ENCODE data around the gene SMAD6.
A peak's percentile ranks its signal among the peaks of the same experiment; 100 is the strongest.
"Not testable (repeated sequence)": the region's sequence is repeated elsewhere in the genome, so short reads cannot be mapped to it uniquely, and the experiment has no call there.

Gene SMAD6

DNA sequence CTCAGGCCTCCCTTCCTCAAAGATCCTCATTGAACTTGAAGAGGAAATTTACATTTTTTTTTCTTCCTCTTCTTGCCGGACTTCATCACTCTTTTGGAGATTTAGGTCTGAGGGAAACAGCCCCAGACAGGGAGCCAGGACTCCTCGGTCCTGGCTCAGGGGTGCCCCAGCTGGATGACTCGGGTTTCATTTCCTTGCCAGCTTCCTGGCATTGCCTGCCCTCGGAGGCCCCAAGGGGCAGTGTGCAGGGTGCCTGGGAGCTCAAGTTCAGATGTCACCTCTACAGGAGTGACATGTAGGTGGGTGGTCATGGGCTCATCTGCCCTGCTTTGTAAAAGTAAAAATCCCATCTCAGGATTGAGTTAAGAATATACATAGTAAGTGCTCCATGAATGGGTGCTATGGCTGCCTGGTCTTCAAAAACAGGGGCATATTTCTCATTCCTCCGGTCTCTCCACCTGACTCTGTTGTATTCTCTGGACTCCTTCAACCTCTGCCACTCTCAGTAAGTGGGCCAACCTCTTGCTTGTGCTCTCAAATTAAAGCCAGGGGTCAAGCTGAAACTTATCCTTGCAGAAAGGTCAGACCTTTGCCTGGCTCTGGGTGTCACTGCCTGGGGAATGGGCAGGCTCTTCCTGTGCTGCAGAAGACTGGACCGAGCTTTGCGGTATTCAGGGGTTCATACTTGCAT lies 51.8 kb downstream of the SMAD6 start:
- FAIRE-seq (no peak), DNase-seq (ENCODE audit: insufficient read length, low spot score) (no peak)

DNA sequence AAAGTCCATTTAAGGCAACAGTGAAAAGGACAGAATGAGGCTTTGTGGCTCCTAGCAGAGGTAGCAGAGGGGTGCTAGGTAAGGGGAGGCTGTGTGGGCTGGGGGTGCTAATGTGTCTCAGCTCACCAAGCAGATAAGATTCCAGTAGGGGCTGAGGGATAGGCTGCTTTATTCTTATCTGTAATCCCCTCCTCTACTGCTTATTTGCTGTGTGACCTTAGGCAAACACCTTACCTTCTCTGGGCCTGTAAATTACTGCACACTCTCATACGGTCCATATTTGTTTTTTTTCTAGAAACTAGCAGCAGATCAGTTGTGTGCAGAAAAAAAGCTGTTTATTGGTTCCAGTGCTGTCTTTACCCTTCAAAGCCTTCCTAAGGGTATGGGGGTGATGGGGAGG lies 52.8 kb downstream of the SMAD6 start:
- no peak for FAIRE-seq

DNA sequence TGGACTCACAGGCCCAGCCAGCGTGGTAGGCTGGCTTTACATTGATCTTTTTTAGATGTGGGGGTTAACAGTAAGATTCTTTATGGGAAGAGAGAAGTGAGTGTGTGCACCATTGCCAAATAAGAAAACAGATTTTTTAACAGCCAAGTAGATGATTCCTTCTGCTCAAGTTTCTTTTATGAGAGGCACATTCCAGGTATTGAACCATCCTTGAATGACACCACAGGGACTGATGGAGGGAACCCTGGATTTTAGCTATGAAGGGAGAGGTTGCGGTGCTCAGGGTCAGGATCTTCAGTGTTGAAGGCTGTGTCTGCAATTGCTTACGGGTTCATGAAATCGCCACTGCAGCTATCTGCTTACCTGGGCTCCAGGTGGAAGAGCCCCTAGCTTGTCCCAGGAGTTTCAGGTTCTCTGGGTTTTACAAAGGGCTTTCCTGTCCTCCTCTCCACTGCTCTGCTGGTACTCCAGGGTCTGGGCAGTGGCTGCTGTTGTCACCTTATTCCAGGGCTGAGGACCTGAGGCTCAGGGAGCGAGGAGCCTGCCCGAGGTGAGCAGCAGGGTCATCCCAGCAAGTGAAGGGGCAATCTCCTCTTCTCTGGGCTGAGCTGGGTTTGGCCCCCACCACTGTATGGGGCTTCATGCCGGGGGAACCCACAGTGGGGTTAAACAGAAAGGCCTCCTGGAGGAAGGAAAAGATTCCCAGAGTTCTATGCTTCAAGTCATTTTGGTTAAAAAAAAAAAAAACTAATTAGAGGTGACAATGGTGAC lies 53.4 kb downstream of the SMAD6 start:
- no peak for FAIRE-seq
- no peak for DNase-seq (ENCODE audit: insufficient read length, low spot score)

More for the DNA sequence above, 52.8 kb downstream of the SMAD6 start:
- DNase-seq (ENCODE audit: insufficient read length, low spot score): no peak

DNA sequence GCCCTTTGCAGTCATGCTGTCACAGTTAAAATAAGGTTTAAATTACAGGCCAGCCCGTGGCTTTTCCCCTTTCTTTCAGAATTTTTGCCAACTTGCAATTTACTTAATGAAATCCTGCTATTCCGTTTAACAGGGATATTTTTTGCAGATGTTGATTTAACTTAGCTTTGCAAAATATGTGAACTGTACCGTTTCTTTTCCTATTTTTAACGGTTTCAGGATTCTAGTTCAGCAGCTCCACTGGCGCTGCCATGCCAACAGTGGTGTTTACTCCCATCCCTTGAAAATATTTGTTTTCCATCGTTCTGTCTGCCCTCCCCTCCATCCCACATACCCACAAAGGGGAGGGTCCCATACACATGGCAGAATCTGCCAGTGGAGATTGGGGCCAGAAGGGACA lies 54.3 kb downstream of the SMAD6 start:
- DNase-seq (ENCODE audit: insufficient read length, low spot score) (no peak), FAIRE-seq (no peak)

DNA sequence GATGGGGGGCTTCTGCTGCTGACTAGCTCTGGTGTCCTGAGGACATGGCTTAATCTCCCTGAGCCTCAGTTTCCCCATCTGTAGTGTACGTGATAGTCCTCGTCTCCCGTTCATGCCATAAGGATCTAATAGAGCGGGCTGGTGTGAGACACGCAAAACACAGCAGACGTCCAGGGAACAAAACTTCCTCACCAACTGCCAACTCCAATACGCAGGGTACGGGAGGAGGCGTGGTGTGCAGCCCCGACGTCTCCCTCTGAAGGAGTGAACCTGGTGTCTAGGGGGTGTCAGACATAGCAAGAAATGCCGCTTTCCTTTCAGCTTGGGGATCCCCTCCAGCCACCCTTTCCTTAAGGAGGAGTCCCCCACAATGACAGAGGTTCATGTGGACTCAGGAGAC lies 55.0 kb downstream of the SMAD6 start:
- FAIRE-seq (no peak), DNase-seq (ENCODE audit: insufficient read length, low spot score) (no peak)

DNA sequence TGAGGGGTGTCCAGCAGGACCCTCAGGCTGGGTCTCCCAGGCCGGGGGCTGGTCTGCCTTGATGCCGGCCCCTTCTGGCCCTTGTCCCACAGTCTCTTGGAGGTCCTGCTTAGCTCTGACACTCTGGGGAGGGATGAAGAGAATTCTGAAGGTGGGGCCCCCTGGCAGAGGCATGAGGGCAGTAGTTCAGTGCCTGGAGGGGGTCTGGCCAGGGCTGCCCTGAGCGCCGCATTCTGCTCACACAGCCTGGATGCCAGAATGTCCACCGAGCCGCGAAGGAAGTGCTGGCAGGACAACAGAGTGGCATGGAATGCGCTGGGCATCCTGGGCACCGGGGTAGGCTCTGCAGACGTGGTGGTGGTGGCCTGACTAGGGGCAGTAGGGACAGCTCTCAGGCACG lies 55.5 kb downstream of the SMAD6 start:
- FAIRE-seq: no peak
- no peak for DNase-seq (ENCODE audit: insufficient read length, low spot score)

DNA sequence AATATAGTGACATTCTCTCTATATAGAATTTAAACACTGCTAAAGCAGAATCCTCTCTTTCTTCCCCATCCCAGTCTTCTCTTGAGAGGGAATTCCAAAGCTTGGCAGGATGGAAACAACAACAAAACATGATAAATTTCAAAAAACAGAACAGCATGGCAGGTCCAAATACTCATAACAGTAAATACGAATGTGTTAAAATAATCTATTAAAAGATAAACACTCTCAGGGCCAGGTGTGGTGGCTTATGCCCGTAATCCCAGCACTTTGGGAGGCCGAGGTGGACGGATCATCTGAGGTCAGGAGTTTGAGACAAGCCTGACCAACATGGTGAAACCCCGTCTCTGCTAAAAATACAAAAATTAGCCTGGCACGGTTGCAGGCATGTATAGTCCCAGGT lies 56.2 kb downstream of the SMAD6 start:
- FAIRE-seq; DNase-seq (ENCODE audit: insufficient read length, low spot score): not testable (repeated sequence)

DNA sequence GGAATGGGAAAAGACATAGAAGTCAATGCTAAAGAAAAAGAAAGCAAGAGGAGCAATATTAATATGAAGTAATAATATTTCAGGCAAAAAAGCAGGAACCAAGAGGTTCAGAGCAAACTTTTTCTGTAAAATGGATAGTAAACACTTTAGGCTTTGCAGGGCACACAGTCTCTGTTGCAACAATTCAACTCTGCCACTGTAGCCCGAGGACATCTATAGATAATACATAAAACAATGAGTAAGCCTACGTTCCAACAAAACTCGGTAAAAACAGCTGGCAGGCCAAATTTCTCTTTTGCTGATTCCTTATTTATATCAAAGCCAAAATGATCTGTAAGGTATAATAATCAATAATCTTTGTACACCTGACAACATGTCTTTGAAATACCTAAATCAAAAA lies 56.8 kb downstream of the SMAD6 start:
- DNase-seq (ENCODE audit: insufficient read length, low spot score) (no peak), FAIRE-seq (no peak)

DNA sequence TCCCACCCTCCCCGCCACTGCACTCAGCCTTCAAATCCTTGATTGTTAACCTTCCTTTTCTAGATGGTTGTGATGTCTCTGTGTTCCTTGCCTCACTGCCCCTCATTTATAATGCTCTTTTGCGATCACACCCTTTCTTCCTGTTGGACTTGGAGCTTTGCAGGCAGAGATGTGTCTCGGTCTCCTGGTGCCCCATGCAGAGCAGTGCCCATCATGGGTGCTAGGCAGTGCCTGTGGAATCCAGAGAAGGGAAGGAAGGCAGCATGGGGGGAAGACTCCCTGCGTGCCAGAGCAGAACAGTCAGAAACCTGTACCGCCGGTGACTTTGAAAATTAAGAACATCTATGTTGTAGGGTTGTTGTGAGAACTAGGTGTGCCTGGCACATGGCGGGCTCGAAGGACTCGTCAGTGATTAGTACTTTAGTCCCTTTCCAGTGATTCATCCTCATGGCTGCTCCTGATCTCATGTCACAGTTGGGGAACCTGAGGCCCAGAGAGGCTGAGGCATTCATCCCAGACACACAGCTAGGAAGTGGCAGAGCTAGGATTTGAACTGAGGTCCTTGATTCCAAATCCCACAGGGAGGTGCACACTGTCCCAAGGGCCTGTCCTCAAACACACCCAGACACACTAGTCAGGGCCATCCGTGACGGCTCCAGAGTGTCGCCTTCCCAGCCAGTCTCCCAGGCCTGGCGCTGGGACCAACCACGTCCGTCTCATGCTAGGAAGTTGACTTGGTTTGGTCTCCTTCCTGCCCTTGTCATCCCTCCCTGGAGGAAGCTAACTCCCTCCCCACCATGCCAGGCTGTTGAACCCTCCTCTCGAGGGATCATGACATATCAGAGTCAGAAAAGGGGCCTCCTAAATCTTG lies 58.3 kb downstream of the SMAD6 start:
- DNase-seq (ENCODE audit: insufficient read length, low spot score) (no peak), FAIRE-seq (no peak)

DNA sequence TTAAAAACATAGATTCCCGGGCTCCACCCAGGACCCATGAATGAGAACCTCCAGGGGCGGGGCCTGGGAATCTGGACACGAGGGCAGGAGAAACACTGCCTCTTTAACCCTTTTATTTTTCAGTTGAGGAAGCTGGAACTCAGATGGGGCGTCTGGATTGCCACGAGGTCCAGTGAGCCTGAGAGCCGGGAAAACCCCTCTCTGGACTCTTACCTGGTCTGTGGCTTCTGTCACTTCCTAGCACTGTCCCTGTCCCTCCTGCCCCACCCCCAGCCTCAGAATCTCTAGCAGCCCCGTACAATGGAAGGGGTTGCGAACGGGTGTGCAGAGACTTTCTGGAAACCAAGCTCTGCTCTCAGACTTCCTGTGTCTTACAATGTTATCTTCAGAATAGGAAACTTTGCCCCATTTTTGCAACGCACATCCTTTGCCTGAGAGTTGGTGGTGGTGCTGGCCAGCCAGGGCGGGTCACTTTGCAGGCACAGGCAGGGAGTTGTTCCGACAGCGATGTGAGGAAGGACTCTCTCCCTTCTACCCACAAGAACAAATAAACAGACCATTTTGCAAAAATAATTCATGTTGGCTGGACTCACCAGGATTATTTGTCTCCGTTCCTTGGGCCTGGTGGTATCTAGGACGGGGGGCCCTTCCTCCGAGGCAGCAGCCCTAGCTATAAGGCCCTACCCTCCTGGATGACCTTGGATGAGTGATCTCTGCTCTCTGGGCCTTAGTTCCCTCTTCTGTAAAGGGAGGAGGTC lies 59.1 kb downstream of the SMAD6 start:
- DNase-seq (ENCODE audit: insufficient read length, low spot score) (no peak), FAIRE-seq (no peak)

DNA sequence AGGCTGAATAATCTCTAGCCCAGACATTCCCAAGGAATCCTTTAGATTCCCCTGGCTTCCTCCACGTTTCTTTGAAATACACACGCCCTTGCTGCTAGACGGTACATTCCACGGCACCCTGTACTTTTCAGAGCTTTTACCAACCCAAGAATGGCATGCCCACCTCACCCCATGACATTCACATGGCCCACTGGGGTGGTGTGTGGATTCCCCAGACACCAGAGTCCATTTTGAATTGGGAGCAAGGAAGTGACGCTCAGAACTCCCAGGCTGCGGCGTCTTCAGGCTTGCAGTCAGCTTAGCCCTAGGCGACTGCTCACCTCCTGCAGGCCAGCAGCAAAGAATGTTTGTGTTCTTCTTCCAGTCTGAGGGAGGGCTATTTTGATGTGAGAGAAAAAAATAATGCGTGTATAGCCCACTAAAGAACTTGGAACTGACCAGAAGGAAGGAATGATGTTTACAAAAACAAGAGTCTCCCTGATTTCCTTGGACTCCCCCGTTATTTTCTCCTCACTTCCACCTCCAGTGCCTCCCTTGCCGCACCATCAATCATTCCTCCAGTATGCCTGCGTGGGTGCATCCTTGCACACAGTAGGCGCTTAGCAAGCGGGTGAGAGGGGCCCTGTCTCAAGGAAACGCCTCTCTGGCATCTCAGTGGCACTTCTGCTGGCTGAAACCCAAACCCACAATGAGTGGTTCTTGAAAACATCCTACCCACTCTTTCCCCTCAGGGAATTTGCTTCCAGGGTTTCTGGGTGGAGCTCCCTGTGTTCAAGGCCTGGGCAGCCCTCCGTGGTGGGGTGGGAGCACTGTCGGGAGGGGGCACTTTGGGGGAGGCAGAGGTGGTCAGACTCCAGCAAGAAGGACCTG lies 59.9 kb downstream of the SMAD6 start:
- FAIRE-seq (no peak), DNase-seq (ENCODE audit: insufficient read length, low spot score) (no peak)

DNA sequence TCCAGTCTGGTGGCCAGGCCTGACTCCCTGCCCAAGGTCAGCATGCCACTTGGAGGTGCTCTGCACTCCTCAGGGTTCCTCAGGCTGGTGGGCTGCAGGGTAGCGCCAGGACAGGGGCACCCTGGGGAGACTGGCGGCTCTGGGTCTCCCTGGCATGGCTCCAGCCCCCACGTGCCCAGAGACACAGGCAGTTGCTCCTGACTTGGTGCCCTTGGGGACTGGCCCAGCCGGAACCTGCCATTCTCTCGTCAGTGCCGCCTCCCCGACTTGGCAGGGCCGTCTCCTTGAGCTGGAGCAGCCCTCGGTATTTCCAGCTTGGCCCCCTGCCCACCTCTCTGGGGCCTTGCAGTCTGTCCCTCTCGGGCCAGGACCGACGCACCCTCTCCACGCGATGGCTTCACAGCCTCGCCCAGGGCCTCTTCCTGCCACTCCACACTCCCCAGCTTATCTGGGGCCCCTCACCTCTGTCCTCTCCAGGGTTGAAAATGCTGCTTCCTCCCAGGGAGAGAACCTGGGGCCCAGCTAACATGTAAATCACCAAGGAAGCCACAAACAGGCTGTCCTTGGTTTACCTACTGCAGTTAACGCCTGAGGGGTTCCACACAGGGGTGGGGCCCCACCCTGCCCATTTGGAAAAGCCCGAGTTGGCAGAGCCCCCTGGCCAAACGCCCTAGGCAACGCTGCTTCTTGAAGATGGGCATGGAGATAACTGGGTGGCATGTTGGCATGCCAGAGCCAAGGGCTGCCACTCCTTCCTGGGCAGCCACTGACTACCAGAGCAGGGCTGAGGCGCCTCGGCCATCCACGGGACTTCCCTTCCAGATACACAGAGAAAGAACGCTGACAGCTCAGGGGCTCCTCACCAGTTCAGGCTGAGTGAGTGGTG lies 61.4 kb downstream of the SMAD6 start:
- no peak for DNase-seq (ENCODE audit: insufficient read length, low spot score)
- no peak for FAIRE-seq

DNA sequence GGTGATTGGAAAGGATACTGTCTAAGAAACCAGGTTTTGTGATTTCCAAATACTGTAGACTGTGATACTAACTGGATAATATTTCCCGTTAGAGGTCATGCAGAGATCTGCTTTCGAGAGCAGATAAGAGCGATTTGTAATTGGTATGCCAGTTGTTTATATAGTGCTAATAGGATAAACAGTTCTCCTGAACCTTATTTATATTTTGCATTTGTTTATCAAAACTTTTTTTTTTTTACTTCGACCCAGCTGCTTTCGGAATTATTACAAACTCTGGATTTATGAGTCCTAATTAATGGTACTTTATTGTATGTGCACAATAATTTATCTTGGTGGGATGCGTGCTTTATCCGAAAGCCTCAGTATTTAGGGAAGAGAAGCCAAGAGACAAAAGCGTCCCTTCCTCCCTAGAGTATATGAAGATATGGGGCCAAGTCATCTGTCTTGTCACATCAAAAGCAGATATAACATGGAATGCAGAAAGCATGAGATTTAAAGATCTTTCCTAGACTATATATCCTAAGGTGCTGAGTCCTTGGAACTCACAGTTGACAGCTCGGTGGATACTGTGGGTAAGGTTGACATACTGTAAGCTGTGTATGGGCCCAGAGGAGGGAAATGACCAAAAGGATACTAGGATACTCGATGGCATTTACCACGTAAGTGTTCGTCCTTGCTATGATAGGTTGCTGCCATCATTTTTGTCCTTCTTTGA lies 62.2 kb downstream of the SMAD6 start:
- no peak for DNase-seq (ENCODE audit: insufficient read length, low spot score)
- no peak for FAIRE-seq

DNA sequence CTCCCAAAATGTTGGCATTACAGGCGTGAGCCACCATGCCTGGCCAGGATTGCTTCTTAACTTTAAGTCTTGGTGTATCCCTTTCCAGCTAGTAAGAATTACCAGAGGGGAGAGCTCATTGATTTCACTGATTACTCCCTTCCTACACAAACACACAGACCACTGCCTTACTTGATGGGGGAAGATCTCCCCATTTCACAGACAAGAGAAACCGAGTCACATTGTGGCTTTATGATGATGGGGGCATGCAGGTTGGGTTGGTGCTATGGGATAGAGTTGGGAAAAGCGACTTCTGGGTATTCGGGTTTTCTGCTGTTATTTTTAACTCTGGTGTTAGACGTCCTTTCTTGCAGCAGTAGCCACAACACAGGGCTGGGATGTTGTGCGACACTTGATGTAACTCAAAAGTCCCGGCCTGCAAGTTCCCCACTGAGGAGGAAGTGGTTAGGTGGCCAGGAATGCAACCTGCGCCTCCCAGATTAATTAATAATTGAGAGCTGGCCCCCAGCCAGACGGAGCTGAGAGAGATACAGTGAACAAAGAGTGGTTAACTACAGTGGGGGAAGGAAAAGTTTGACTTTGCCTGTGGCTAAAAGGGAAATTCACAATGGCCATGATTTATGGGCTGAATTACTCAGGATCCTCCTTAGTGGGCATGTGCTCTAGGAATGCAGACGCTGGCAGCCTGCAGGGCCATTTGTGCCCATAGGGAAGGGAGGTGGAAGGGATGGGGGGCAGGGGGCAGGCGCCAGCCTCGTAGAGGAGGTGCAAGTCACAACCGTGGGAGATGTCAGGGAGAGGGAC lies 63.6 kb downstream of the SMAD6 start:
- DNase-seq (ENCODE audit: insufficient read length, low spot score) (peak; percentile 84), FAIRE-seq (peak; percentile 95)

DNA sequence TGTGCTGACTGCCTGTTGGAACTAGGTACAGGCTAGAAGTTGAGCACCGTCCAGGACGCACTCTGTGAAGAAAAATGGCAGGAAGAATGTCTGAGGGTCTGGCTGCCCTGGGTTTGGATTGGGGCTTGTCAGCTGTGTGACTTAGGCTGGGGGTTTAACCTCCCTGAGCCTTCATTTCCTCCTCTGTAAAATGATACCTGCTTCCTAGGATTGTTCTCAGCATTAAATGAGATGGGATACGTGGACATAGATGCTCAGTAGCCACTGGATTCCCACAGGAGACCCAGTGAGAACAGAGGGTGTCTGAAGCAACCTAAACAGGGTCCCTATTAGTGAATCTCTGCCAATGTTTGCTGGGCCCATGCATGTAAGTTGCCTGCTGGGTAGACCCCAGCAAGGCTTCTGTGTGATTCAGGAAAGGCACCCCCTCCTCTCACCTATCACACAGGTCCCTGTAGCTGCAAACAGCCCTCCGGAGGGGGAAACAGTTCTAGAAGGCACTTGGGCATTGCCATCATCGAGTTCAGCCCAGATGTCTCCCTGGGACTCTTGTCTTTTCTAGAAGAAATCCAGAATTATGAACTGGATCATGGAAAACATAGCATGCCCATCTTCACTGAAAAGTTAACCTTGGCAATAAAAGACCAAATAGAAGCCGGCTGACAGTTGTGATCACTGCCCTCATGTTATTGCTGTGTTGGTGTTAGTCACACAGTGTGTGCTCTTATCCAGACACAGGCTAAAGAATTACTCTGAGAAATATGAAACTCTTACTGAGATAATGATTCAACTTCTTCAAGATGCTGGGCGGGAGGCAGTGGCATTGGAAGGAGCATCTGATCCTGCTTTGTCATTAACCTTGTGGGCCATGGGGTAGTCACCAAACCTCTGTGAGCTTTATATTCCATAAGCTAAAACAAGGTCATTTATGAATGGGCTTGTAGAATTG lies 64.5 kb downstream of the SMAD6 start:
- peak; percentile 81 for FAIRE-seq

DNA sequence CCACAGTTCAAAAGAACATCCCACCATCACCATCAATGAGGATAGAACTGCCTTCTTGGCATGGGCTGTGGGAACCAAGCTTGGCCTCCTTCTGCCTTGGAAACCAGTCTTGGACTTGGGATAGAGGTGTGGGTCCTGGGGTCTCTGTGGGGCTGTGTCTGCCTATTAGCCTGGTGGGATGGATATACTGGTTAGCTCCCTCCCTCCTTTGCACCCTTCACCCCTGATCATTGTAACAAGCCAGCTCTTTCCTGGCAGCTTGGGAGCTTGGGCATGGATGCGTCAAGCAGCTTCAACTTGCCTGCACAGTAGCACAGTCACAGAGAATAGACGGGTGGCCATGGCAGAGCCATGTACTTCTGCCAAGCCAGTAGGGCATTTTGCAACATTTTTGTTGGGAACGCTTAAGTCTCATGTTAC lies 65.2 kb downstream of the SMAD6 start:
- DNase-seq (ENCODE audit: insufficient read length, low spot score) (no peak), FAIRE-seq (no peak)

More for the DNA sequence above, 64.5 kb downstream of the SMAD6 start:
- no peak for DNase-seq (ENCODE audit: insufficient read length, low spot score)
